ENCODE data around the gene NTRK3.

The NTRK3 gene

GRCh38 chr15:88022716-88023115 is 233.8 kb downstream of the NTRK3 start:
- H3K9ac ChIP-seq (ENCODE audit: low read depth, low read length), result no peak overlapping the region
- no peak overlapping the region for H3K4me2 ChIP-seq (ENCODE audit: insufficient read depth, low read length)
- no peaks in the 10 kb centered on the region for H3K79me2 ChIP-seq (ENCODE audit: insufficient read depth, low read length)
- no peaks in the 10 kb centered on the region for H3K9me3 ChIP-seq (ENCODE audit: insufficient read depth, low read length, severe bottlenecking)
- H3K27me3 ChIP-seq (ENCODE audit: insufficient read depth, low read length, poor library complexity), result no peaks in the 10 kb centered on the region
- H2AFZ ChIP-seq (ENCODE audit: low read depth, low read length), result no peak overlapping the region
- no peak overlapping the region for H3K27ac ChIP-seq (ENCODE audit: low read length)
- no peaks in the 10 kb centered on the region for H4K20me1 ChIP-seq (ENCODE audit: insufficient read depth, low read length)
- ATAC-seq (ENCODE audit: insufficient read depth, low read depth), result no peak
- no peak for DNase-seq
- H3K4me1 ChIP-seq (ENCODE audit: insufficient read depth, low read length), result no peaks in the 10 kb centered on the region
- no peak overlapping the region for H3K4me3 ChIP-seq (ENCODE audit: low read depth in 1 of 2, low read length in 2 of 2)
- no peaks in the 10 kb centered on the region for H3K36me3 ChIP-seq (ENCODE audit: insufficient read depth, low read length)
- no peak for TF ChIP-seq CTCF (IDR thresholded peaks at IDR 0.05; ENCODE audit: borderline replicate concordance, extremely low read depth, low read length, poor library complexity, severe bottlenecking)

GRCh38 chr15:88021601-88022000 is 234.9 kb downstream of the NTRK3 start:
- Histone ChIP-seq H3K4me1 (ENCODE audit: insufficient read depth, low read length) (no peaks in the 10 kb centered on the region), H3K4me2 (ENCODE audit: insufficient read depth, low read length) (no peak overlapping the region), H3K9me3 (ENCODE audit: insufficient read depth, low read length, severe bottlenecking) (no peaks in the 10 kb centered on the region), H3K4me3 (ENCODE audit: low read depth in 1 of 2, low read length in 2 of 2) (no peak overlapping the region), H2AFZ (ENCODE audit: low read depth, low read length) (no peak overlapping the region), H3K27ac (ENCODE audit: low read length) (no peak overlapping the region), H3K27me3 (ENCODE audit: insufficient read depth, low read length, poor library complexity) (no peaks in the 10 kb centered on the region), H4K20me1 (ENCODE audit: insufficient read depth, low read length) (no peaks in the 10 kb centered on the region), H3K9ac (ENCODE audit: low read depth, low read length) (no peak overlapping the region), H3K36me3 (ENCODE audit: insufficient read depth, low read length) (no peaks in the 10 kb centered on the region), H3K79me2 (ENCODE audit: insufficient read depth, low read length) (no peaks in the 10 kb centered on the region)
- DNase-seq, result no peak
- no peak for ATAC-seq (ENCODE audit: insufficient read depth, low read depth)
- TF ChIP-seq EZH2 (IDR thresholded peaks at IDR 0.05; ENCODE audit: borderline replicate concordance, low read depth, low read length, severe bottlenecking) (no peak), CTCF (IDR thresholded peaks at IDR 0.05; ENCODE audit: borderline replicate concordance, extremely low read depth, low read length, poor library complexity, severe bottlenecking) (no peak)

- DNase-seq (no peak), ATAC-seq (ENCODE audit: insufficient read depth, low read depth) (no peak)
- no peak overlapping the region for H3K4me2 ChIP-seq (ENCODE audit: insufficient read depth, low read length)
- no peaks in the 10 kb centered on the region for H3K4me1 ChIP-seq (ENCODE audit: insufficient read depth, low read length)
- no peaks in the 10 kb centered on the region for H4K20me1 ChIP-seq (ENCODE audit: insufficient read depth, low read length)
- no peak overlapping the region for H3K9ac ChIP-seq (ENCODE audit: low read depth, low read length)
- H3K27ac ChIP-seq (ENCODE audit: low read length), result no peak overlapping the region
- H3K36me3 ChIP-seq (ENCODE audit: insufficient read depth, low read length), result no peaks in the 10 kb centered on the region
- H3K4me3 ChIP-seq (ENCODE audit: low read depth in 1 of 2, low read length in 2 of 2), result no peak overlapping the region
- H2AFZ ChIP-seq (ENCODE audit: low read depth, low read length), result no peak overlapping the region
- TF ChIP-seq CTCF (IDR thresholded peaks at IDR 0.05; ENCODE audit: borderline replicate concordance, extremely low read depth, low read length, poor library complexity, severe bottlenecking) (no peak), EZH2 (IDR thresholded peaks at IDR 0.05; ENCODE audit: borderline replicate concordance, low read depth, low read length, severe bottlenecking) (no peak)
- H3K27me3 ChIP-seq (ENCODE audit: insufficient read depth, low read length, poor library complexity), result no peaks in the 10 kb centered on the region
- no peaks in the 10 kb centered on the region for H3K79me2 ChIP-seq (ENCODE audit: insufficient read depth, low read length)
- H3K9me3 ChIP-seq (ENCODE audit: insufficient read depth, low read length, severe bottlenecking), result no peaks in the 10 kb centered on the region
Measured at GRCh38 chr15:88020806-88021205, 235.7 kb downstream of the NTRK3 start.

- DNase-seq (no peak), ATAC-seq (ENCODE audit: insufficient read depth, low read depth) (no peak)
- H3K9ac ChIP-seq (ENCODE audit: low read depth, low read length), result no peak overlapping the region
- no peak overlapping the region for H3K27ac ChIP-seq (ENCODE audit: low read length)
- H3K4me1 ChIP-seq (ENCODE audit: insufficient read depth, low read length), result no peaks in the 10 kb centered on the region
- H3K27me3 ChIP-seq (ENCODE audit: insufficient read depth, low read length, poor library complexity), result no peaks in the 10 kb centered on the region
- TF ChIP-seq CTCF (IDR thresholded peaks at IDR 0.05; ENCODE audit: borderline replicate concordance, extremely low read depth, low read length, poor library complexity, severe bottlenecking) (no peak), EZH2 (IDR thresholded peaks at IDR 0.05; ENCODE audit: borderline replicate concordance, low read depth, low read length, severe bottlenecking) (no peak)
- no peak overlapping the region for H2AFZ ChIP-seq (ENCODE audit: low read depth, low read length)
- no peaks in the 10 kb centered on the region for H3K36me3 ChIP-seq (ENCODE audit: insufficient read depth, low read length)
- H3K9me3 ChIP-seq (ENCODE audit: insufficient read depth, low read length, severe bottlenecking), result no peaks in the 10 kb centered on the region
- no peak overlapping the region for H3K4me3 ChIP-seq (ENCODE audit: low read depth in 1 of 2, low read length in 2 of 2)
- H3K4me2 ChIP-seq (ENCODE audit: insufficient read depth, low read length), result no peak overlapping the region
- no peaks in the 10 kb centered on the region for H4K20me1 ChIP-seq (ENCODE audit: insufficient read depth, low read length)
- H3K79me2 ChIP-seq (ENCODE audit: insufficient read depth, low read length), result no peaks in the 10 kb centered on the region
Measured at GRCh38 chr15:88019656-88020055, 236.9 kb downstream of the NTRK3 start.
